GM19467 (cell line): ENCODE results near the gene VASH2.

ENCODE experiments used
- ATAC-seq: cut with Tn5 transposase; IDR thresholded peaks from one replicate; pipeline ENCODE4 v1.9.1; 2021; ENCODE audit warnings: mild to moderate bottlenecking, moderate library complexity; ENCODE audit not compliant: unreplicated experiment

Gene VASH2

DNA sequence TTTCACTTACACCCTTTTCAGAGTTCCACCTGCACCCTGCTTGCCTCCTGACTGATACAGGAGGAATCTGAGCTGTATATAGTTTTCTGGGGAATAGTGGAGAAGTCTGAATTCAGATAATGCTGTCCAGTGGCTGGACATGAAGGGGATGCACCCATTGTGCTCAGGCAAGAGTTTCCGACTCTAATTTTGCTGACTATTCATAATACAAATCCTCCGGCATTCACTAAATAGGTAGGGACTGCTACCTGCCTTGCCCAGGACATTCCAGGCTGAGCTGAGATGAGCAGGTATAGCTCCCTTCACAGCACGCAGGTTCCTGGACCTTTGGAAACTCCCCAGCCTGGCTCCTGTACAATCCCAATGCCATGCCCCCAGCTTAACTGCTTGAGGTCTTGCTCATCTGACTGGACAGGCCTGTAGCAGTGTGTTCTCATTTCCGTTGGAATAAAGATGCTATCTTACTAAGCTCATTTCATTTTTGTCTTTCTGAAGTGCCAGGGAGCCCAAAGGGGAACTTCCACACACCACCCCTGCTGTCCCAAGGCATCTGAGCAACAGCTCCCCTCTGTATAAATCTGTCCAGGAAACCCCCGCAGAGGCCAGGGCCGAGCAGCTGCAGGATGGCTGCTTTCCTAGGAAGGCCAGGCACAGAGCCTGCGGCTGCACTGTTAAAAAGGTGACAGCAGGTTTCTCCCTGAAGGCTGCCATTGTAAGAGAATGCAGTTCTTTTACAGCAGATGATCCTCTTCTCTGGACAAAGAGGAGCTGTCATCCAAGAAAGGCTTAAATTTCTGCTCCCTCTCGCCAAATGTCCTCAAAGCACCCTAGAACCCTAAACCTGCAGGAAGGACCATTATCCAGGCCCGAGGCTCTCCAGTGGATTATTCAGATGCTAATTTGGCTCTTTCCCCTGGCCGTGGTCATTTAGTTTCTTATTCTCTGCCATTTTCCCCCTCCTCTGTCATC, 21.7 kb upstream of the VASH2 start:
- peak; percentile 47 for ATAC-seq

GRCh38 chr1:212930986-212931678, 19.2 kb upstream of the VASH2 start:
- ATAC-seq = no peak

GRCh38 chr1:212933815-212934471, 16.4 kb upstream of the VASH2 start:
- no peak for ATAC-seq

GRCh38 chr1:212935387-212935981, 14.9 kb upstream of the VASH2 start:
- ATAC-seq = no peak

GRCh38 chr1:212937034-212937433, 13.3 kb upstream of the VASH2 start:
- no peak for ATAC-seq

DNA sequence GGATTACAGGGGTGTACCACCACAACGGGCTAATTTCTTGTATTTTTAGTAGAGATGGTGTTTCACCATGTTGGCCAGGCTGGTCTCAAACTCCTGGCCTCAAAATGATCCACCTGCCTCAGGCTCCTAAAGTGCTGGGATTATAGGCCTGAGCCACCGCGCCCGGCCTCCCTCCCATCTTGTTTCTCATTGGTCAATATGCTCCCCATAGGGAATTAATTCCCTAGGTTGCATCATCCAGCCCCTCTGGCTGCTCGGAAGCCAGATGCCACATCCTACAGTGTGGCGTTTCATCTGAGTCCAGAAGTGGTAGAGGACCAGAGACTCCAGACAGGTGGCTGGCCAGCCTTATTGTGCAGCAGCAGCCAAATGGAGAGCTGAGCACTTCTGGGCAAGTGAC, 11.5 kb upstream of the VASH2 start:
- ATAC-seq = no peak

DNA sequence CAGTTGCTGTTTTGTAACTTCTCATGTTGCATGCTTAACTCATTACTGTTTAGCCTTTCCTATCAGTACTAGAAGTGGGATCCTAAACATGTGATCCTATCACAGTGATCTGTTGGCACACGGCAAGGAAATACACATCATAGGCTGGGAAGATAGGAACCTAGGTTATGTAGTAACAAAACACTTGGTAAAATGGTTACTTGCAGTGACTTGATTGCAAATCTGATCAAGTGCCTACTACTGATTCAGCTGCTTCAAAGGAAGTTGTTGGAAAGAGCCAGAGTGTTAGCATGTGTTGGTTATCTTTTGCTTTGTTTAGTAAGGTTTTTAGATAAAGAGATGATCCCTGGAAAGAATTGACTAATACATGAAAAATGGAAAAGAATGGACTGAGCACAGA, 8.9 kb upstream of the VASH2 start:
- ATAC-seq = no peak

GRCh38 chr1:212942679-212943392, 7.5 kb upstream of the VASH2 start:
- ATAC-seq = no peak

DNA sequence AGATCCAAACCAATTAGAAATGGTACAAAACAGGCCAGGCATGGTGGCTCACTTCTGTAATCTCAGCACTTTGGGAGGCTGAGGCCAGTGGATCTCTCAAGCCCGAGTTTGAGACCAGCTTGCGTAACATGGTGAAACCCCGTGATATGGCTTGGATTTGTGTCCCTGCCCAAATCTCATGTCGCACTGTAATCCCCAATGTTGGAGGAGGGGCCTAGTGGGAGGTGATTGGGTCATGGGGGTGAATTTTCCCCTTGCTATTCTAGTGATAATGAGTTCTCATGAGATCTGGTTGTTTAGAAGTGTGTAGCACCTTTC, 7.0 kb upstream of the VASH2 start:
- no peak for ATAC-seq

DNA sequence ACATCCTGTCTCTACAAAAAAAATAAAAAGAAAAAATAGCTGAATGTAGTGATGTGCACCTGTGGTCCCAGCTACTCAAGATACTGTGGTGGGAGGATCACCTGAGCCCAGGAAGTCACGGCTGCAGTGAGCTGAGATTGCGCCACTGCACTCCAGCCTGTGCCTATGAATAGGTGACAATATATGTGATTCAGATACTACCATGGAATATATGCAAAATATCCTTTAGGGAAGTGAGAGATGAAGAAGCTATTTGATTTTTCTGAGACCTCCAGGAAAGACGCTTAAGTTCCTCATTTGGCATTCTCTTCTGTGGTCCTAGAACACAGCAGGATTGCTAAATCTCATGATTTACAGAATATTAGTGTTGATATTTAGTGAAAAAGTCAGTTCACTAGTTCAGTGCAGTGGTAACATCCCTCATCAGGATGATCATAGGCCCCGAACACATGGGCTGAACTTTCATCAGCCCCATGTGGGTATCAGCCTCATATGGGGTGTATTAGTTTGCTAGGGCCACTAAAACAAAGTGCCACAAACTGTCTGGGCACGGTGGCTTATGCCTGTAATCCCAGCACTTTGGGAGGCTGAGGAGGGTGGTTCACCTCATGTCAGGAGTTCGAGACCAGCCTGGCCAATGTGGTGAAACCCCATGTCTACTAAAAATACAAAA, 6.0 kb upstream of the VASH2 start:
- ATAC-seq = peak; percentile 49

DNA sequence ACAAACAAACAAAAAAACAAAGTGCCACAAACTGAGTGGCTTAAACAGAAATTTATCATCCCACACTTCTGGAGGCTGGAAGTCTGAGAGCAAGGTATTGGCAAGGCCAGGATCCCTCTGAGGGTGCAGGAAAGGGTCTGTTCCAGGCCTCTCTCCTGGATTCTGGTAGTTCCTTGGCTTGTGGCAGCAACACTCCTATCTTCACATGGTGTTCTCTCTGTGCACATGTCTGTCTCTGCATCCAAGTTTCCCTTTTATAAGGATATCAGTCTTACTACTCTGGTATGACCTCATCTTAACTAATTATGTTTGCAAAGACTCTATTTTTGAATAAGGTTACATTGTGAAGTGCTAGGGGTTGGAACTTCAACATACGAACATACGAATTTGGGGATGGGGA, 5.3 kb upstream of the VASH2 start:
- ATAC-seq = no peak

DNA sequence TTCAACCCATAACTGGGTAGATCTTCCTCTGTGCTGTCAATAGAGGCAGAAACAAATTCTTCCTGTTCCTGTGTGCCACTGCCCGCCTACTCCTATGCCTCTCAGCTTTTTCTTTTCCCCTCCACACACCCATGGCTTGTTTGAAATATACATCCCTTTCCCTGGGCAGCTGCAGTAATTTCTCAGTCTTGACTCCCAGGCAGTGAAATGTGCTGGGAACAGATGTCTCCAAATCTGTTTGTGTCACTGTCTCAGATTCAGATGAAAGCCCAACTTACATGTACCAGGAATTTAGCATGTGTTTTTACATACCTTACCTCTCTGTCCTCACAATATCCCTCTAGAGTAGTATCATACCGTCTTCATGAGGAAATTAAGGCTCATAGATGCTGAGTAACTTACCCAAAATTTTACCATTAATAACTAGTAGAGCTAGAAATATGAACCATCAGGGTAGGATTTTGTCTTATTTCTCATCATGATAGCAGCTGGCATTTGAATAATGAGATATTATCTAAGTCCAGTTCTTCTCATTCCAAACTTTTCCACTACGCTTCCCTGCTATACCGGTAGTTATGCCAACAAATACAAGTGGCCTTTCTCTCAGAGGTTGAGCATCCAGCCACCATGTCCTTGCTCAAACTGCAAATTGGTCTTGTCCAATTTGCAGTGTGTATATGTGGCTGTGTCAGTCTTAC, 4.7 kb upstream of the VASH2 start:
- ATAC-seq = no peak

DNA sequence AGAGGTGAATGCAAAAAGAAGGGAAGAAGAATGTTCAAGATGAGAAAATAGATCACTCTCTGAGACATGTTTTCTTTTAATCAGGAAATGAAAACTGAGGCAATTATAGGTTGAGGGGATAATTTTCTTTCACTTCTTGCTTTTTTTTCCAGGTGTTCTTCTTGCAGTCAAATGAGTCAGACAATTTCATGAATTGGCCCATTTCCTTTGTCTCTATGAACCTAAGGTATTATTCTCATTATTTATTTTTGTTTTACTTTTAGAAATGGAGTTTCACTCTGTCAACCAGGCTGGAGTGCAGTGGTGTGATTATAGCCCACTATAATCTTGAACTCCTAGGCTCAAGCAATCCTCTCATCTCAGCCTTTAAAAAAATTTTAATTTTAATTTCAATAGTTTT, 3.5 kb upstream of the VASH2 start:
- ATAC-seq = no peak

GRCh38 chr1:212949771-212950170, 570 bp upstream of the VASH2 start:
- no peak for ATAC-seq

DNA sequence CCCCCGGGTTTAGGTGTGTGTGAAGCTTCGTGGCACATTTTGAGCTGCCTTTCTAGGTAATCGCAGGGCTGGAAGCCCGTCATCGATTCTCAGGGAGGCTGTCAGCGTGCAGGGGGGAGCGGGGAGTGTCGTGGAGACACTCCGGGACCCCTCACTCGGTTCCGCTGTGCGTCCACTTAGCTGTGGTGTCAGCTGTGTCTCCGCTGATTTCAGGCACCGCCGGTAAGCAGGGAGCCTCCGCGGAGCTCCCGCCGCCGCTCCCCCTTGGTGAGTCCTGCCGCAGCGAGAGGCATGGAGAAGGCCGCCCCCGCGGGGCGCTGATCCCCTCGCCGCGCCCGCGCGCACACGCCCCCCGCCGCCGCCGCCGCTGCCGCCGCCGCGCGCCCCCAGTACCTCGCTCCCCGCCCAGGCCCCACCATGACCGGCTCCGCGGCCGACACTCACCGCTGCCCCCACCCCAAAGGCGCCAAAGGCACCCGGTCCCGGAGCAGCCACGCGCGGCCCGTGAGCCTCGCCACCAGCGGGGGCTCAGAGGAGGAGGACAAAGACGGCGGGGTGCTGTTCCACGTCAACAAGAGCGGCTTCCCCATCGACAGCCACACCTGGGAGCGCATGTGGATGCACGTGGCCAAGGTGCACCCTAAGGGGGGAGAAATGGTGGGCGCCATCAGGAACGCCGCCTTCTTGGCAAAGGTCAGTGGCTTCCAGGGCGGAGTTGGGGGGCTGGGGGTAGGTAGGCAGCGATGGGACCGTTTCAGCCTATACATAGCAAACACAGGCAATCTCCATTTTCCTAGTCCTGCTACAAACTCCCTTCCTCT, 995 bp downstream of the VASH2 start:
- peak; percentile 15 for ATAC-seq

DNA sequence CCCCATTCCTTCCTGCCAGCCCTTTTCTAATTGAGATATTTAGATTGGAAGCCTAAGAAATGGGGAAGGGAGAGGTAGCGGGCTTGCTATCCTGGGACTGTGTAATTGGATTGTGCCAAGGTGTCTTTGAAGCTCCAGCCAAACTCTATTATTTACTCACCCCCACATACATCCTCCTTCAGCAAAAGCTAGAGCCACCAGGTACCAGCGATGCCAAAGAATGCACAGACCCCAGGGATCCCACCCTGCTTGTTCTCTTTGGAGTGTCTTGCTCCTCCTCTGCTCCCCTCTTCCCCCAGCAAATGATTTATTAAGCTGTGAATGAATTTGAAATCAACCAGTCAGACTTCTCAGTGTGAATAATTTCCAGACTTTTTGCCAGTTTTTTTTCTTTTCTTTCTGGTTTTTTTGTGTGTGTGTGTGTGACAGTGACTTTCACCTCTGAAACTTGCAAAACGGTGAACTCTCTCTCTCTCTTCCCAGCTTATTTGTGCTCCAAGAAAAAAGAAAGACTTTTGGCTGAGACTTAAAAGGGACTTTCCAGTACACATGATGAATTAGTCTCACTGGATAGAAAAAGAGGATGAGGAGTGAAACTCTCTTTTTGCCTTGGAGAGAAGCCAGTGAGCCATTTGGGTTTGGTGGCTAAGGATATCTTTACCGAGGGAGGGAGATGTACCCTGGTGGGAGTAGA, 1.8 kb downstream of the VASH2 start:
- ATAC-seq = no peak

GRCh38 chr1:212952641-212952976, 2.3 kb downstream of the VASH2 start:
- no peak for ATAC-seq

DNA sequence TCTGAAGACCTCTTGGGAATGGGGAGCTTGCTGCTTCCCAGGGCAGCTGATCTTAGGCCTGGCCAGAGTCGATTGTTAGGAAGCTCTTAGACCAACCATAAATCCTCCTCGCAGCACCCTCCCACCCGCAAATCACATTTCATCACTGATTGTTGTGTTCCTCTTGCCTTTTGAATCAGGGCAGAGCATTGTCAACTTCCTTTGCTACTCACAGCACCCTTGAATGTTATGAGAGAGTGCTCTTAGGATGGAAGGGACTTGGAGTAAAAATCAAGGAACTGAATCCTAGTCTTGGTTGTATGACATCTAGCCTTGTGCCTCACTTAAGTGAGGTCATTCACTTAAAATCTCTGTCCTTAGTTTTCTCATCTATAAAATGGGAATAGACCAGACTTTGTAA, 3.0 kb downstream of the VASH2 start:
- ATAC-seq = no peak
